ACC112 (cell line): ENCODE data around the gene SMC2.

Source experiments
- H2AFZ ChIP-seq: fragments of 200-600 bp; sonication (generic); one replicate; pipeline ENCODE4 v1.6.0; 2017; ENCODE audit warnings: antibody characterized with exemption, low read length; ENCODE audit not compliant: unreplicated experiment
- H3K27ac ChIP-seq: fragments of 200-600 bp; sonication (generic); 2 replicates; pipeline ENCODE4 v1.5.1; 2014; ENCODE audit warnings: low read depth, mild to moderate bottlenecking, antibody characterized with exemption, low read length, moderate library complexity
- H3K27me3 ChIP-seq: fragments of 200-600 bp; sonication (generic); 2 replicates; pipeline ENCODE4 v1.6.1; 2014; ENCODE audit warnings: mild to moderate bottlenecking, antibody characterized with exemption, low read length, moderate library complexity, mixed read lengths; ENCODE audit not compliant: insufficient read depth
- H3K36me3 ChIP-seq: fragments of 200-600 bp; sonication (generic); 2 replicates; pipeline ENCODE4 v1.6.1; 2016; ENCODE audit warnings: mild to moderate bottlenecking, antibody characterized with exemption, low read length, moderate library complexity, mixed read lengths; ENCODE audit not compliant: insufficient read depth
- H3K4me1 ChIP-seq: fragments of 200-600 bp; sonication (generic); one replicate; pipeline ENCODE4 v1.6.1; 2016; ENCODE audit warnings: low read length, mixed read lengths; ENCODE audit not compliant: insufficient read depth, unreplicated experiment, control insufficient read depth
- H3K4me3 ChIP-seq: fragments of 200-600 bp; sonication (generic); 2 replicates; pipeline ENCODE4 v1.5.1; 2014; ENCODE audit warnings: mild to moderate bottlenecking, low read depth, low read length
- H3K79me2 ChIP-seq: fragments of 200-600 bp; sonication (generic); one replicate; pipeline ENCODE4 v1.6.0; 2016; ENCODE audit warnings: low read length; ENCODE audit not compliant: control insufficient read depth, unreplicated experiment, insufficient read depth

SMC2 gene

GRCh38 chr9:104104360-104104759 is 10.3 kb downstream of the SMC2 start:
- Histone ChIP-seq H3K27me3 (no peaks in the 10 kb centered on the region), H3K4me3 (no peak overlapping the region), H3K27ac (no peak overlapping the region), H3K4me1 (no peaks in the 10 kb centered on the region), H3K36me3 (peaks cover 54% of the 10 kb centered on the region), H2AFZ (no peak overlapping the region), H3K79me2 (no peaks in the 10 kb centered on the region)

GRCh38 chr9:104107799-104108198 is 13.7 kb downstream of the SMC2 start:
- Histone ChIP-seq H2AFZ (no peak overlapping the region), H3K27ac (no peak overlapping the region), H3K4me1 (no peaks in the 10 kb centered on the region), H3K79me2 (no peaks in the 10 kb centered on the region), H3K27me3 (no peaks in the 10 kb centered on the region), H3K36me3 (peaks cover 33% of the 10 kb centered on the region; the same call in 1 of the 2 replicates), H3K4me3 (no peak overlapping the region)

DNA sequence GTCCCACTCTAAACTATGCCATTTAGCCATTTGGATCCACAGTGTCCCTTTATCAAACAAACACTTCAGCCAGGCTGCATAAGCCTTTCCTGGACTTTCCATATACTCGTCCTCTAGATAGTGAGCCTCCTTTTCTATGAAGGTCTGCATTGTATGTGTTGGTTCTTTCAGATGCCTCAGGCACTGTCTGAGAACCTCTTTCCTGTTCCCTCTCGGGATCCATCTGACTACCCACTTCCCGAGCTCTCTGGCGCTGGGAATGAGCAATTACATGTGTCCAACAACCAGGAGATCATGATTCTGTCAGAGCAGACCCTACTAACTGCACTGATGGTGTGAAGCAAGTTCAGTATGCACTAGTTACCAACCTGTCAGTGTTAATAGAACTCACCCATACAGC is 14.2 kb downstream of the SMC2 start:
- peaks cover 31% of the 10 kb centered on the region; the same call in 1 of the 2 replicates for H3K36me3 ChIP-seq
- H3K4me3 ChIP-seq, result no peak overlapping the region

GRCh38 chr9:104110509-104110908 is 16.4 kb downstream of the SMC2 start:
- H3K36me3 ChIP-seq, result peaks cover 24% of the 10 kb centered on the region
- no peak overlapping the region for H3K4me3 ChIP-seq
- H2AFZ ChIP-seq, result no peak overlapping the region
- H3K27ac ChIP-seq, result no peak overlapping the region
- no peaks in the 10 kb centered on the region for H3K4me1 ChIP-seq
- no peaks in the 10 kb centered on the region for H3K27me3 ChIP-seq
- H3K79me2 ChIP-seq, result no peaks in the 10 kb centered on the region

More for the DNA sequence above, 14.2 kb downstream of the SMC2 start:
- no peak overlapping the region for H3K27ac ChIP-seq
- no peaks in the 10 kb centered on the region for H3K79me2 ChIP-seq
- H2AFZ ChIP-seq, result no peak overlapping the region
- no peaks in the 10 kb centered on the region for H3K27me3 ChIP-seq
- H3K4me1 ChIP-seq, result no peaks in the 10 kb centered on the region

GRCh38 chr9:104118916-104119315 is 24.8 kb downstream of the SMC2 start:
- no peak overlapping the region for H3K4me3 ChIP-seq
- H3K36me3 ChIP-seq, result peaks cover 42% of the 10 kb centered on the region
- no peaks in the 10 kb centered on the region for H3K79me2 ChIP-seq
- H3K4me1 ChIP-seq, result no peaks in the 10 kb centered on the region
- no peak overlapping the region for H3K27ac ChIP-seq
- no peaks in the 10 kb centered on the region for H3K27me3 ChIP-seq
- no peak overlapping the region for H2AFZ ChIP-seq

- H3K79me2 ChIP-seq, result no peaks in the 10 kb centered on the region
- H3K4me3 ChIP-seq, result no peak overlapping the region
- H3K36me3 ChIP-seq, result peaks cover 43% of the 10 kb centered on the region
- H2AFZ ChIP-seq, result no peak overlapping the region
- no peaks in the 10 kb centered on the region for H3K4me1 ChIP-seq
- H3K27me3 ChIP-seq, result no peaks in the 10 kb centered on the region
- H3K27ac ChIP-seq, result no peak overlapping the region
Observed at GRCh38 chr9:104121022-104121421, 26.9 kb downstream of the SMC2 start.

DNA sequence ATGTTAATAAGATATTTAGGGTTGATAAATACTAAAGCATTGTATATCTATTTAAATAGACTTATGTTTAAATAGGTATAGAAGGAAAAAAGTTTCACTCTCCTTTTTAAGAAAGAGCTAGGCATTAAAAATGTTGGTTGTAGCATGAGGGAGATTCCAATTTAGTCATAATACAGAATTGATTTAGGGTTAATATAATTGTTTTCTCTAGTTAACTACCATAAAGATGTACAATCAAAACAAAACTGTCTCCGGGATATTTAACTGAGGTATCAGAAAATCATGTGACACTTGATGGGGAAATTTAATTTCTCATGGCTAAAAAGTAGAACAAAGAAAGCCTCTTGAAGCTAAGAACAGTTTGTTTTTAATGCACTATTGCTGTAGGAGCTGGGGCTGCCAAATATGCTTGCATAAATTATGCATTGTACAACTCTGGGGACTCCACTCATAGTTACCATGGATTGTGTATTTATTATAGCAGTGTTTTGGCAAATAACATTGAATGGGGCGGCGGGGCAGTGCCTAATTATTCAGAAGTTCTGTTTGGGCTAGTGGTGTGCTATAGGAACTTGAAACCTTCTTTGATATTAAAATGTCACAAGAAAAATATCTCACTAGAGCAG is 44.2 kb downstream of the SMC2 start:
- H3K4me3 ChIP-seq, result no peak overlapping the region
- no peak overlapping the region for H3K27ac ChIP-seq
- H2AFZ ChIP-seq, result no peak overlapping the region
- H3K79me2 ChIP-seq, result no peaks in the 10 kb centered on the region
- no peaks in the 10 kb centered on the region for H3K27me3 ChIP-seq
- H3K4me1 ChIP-seq, result no peaks in the 10 kb centered on the region
- peaks cover 35% of the 10 kb centered on the region for H3K36me3 ChIP-seq

DNA sequence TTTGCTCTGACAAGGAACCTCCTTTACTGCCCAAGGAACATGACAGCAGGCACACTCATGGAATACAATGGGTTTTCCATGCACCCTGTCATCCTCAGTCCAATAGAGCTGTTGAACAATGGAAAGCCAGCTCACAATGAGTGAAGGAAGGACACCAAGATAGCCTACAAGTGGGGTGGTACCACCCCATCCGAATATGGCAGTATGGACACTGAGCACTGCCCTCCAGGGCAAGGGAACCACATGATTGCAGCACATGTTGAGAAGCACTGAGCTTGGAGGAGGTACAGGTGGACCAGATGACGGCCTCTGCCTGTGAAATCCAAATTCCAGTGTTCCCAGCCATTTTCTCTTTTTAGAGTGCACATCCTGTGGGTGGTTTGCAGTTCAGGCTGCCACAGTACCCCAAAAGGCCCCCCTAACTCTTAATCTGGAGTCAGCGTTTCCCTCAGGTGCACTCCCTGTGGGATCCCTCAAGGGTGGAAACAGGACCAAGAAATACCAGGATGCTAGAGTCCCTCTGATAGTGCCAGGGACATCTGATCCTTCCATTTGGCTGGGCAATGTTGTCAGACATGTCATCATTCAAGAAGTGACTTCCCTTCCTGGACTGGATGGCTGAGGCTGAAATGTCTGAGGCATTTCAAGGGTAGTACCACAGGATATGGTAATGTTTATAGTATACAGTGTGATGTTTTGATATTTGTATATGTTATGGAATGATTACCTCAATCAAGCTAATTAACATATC is 48.9 kb downstream of the SMC2 start:
- Histone ChIP-seq H3K79me2 (no peaks in the 10 kb centered on the region), H2AFZ (no peak overlapping the region), H3K27me3 (no peaks in the 10 kb centered on the region), H3K36me3 (peaks cover 11% of the 10 kb centered on the region; the same call in 1 of the 2 replicates), H3K4me3 (no peak overlapping the region), H3K27ac (no peak overlapping the region), H3K4me1 (no peaks in the 10 kb centered on the region)

GRCh38 chr9:104143550-104143910 is 49.4 kb downstream of the SMC2 start:
- Histone ChIP-seq H3K79me2 (no peaks in the 10 kb centered on the region), H3K27me3 (no peaks in the 10 kb centered on the region), H3K36me3 (peaks cover 11% of the 10 kb centered on the region; the same call in 1 of the 2 replicates), H3K4me3 (no peak overlapping the region), H3K27ac (no peak overlapping the region), H2AFZ (no peak overlapping the region), H3K4me1 (no peaks in the 10 kb centered on the region)

- Histone ChIP-seq H3K4me3 (no peak overlapping the region), H3K4me1 (no peaks in the 10 kb centered on the region), H3K79me2 (no peaks in the 10 kb centered on the region), H3K27me3 (no peaks in the 10 kb centered on the region), H3K27ac (no peak overlapping the region), H3K36me3 (peaks cover 10% of the 10 kb centered on the region; the same call in 1 of the 2 replicates), H2AFZ (no peak overlapping the region)
Observed at GRCh38 chr9:104144336-104144735, 50.2 kb downstream of the SMC2 start.

GRCh38 chr9:104173067-104173466 is 79.0 kb downstream of the SMC2 start:
- no peak overlapping the region for H2AFZ ChIP-seq
- H3K79me2 ChIP-seq, result no peaks in the 10 kb centered on the region
- no peak overlapping the region for H3K27ac ChIP-seq
- H3K4me1 ChIP-seq, result no peaks in the 10 kb centered on the region
- H3K27me3 ChIP-seq, result no peaks in the 10 kb centered on the region
- no peak overlapping the region for H3K4me3 ChIP-seq
- no peaks in the 10 kb centered on the region for H3K36me3 ChIP-seq
